Measurements from ENCODE around the gene CFAP73. TPM values are rescaled to one million over a fixed set of nuclear protein-coding genes. Genes with fewer than 3 reads are reported as not detected.

Gene CFAP73
- total RNA-seq, 1 experiment from 2014 or later = 0.23 TPM

DNA sequence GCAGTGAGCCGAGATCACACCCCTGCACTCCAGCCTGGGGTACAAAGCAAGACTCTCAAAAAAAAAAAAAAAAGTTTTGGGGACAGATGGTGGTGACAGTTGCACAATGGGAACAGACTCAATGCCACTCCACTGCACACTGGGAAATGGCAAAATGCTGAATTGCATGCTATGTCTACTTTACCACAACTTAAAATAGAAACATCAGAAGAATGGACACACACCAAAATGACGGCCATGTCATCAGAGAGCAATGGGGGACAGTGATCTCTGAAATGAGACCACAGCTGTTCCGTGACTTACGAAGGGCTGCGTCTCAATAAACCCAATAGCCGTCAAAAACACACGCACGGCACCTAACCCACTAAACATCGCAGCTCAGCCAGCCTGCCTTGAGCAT lies 22.0 kb downstream of the CFAP73 start:
- no peaks in the 10 kb centered on the region for H3K4me1 Mint-ChIP-seq (ENCODE audit: low read depth, unreplicated experiment)
- H3K9me3 ChIP-seq = no peaks in the 10 kb centered on the region
- H3K4me3 ChIP-seq (ENCODE audit: low read depth, low read length) = no peak overlapping the region
- no peak for DNase-seq
- intact Hi-C loops (cut with micrococcal nuclease; ENCODE audit: unreplicated experiment) = no loop called here
- H3K36me3 ChIP-seq (ENCODE audit: control insufficient read depth, insufficient read depth, low read length) = peaks cover 5% of the 10 kb centered on the region; the same call in 1 of the 2 replicates
- H3K27me3 ChIP-seq (replicated peaks; ENCODE audit: control insufficient read depth, insufficient read depth, low read length) = no peaks in the 10 kb centered on the region
- H3K9me3 Mint-ChIP-seq (ENCODE audit: unreplicated experiment) = no peaks in the 10 kb centered on the region
- BruUV-seq (replicated peaks) = no TSS peak
- H3K4me3 Mint-ChIP-seq (ENCODE audit: unreplicated experiment) = no peak overlapping the region
- POLR2A ChIA-PET = no interaction called here
- H3K4me1 ChIP-seq = no peaks in the 10 kb centered on the region
- peaks cover 85% of the 10 kb centered on the region for H3K36me3 Mint-ChIP-seq (ENCODE audit: insufficient read depth, unreplicated experiment)
- no peak overlapping the region for H3K27ac Mint-ChIP-seq (ENCODE audit: unreplicated experiment)
- no peaks in the 10 kb centered on the region for H3K27me3 Mint-ChIP-seq (ENCODE audit: insufficient read depth, unreplicated experiment)
- CTCF ChIA-PET = no interaction called here
- TF ChIP-seq, protein P1, sequence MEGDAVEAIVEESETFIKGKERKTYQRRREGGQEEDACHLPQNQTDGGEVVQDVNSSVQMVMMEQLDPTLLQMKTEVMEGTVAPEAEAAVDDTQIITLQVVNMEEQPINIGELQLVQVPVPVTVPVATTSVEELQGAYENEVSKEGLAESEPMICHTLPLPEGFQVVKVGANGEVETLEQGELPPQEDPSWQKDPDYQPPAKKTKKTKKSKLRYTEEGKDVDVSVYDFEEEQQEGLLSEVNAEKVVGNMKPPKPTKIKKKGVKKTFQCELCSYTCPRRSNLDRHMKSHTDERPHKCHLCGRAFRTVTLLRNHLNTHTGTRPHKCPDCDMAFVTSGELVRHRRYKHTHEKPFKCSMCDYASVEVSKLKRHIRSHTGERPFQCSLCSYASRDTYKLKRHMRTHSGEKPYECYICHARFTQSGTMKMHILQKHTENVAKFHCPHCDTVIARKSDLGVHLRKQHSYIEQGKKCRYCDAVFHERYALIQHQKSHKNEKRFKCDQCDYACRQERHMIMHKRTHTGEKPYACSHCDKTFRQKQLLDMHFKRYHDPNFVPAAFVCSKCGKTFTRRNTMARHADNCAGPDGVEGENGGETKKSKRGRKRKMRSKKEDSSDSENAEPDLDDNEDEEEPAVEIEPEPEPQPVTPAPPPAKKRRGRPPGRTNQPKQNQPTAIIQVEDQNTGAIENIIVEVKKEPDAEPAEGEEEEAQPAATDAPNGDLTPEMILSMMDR (IDR thresholded peaks at IDR 0.05; ENCODE audit: insufficient read depth in 1 of 2, low read depth in 1 of 2, low read length in 1 of 2, severe bottlenecking in 1 of 2, unreplicated experiment in 1 of 2) = no peak

DNA sequence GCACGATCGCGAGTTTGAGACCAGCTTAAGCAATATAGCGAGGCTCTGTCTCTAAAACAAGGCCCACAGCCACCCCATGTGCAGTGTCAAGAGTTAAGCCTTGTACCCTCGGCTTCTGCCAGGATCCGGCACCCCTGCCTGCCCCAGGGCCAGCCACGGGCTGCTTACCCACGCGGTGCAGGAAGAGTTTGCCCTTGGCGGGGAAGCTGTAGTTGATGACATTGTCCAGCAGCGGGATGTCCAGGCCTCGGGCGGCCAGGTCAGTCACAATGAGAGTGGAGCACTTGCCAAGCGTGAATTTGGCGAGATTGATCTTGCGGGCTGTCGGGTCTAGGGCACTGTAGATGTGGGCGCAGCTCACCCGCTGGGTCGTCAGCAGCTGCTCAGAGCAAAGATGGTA lies 22.7 kb downstream of the CFAP73 start:
- intact Hi-C loops (cut with micrococcal nuclease; ENCODE audit: unreplicated experiment) = no loop called here
- Mint-ChIP-seq H3K4me3 (ENCODE audit: unreplicated experiment) (no peak overlapping the region), H3K9me3 (ENCODE audit: unreplicated experiment) (no peaks in the 10 kb centered on the region), H3K4me1 (ENCODE audit: low read depth, unreplicated experiment) (no peaks in the 10 kb centered on the region), H3K27me3 (ENCODE audit: insufficient read depth, unreplicated experiment) (no peaks in the 10 kb centered on the region), H3K36me3 (ENCODE audit: insufficient read depth, unreplicated experiment) (peaks cover 83% of the 10 kb centered on the region), H3K27ac (ENCODE audit: unreplicated experiment) (no peak overlapping the region)
- Histone ChIP-seq H3K27me3 (replicated peaks; ENCODE audit: control insufficient read depth, insufficient read depth, low read length) (no peaks in the 10 kb centered on the region), H3K9me3 (no peaks in the 10 kb centered on the region), H3K4me1 (no peaks in the 10 kb centered on the region), H3K4me3 (ENCODE audit: low read depth, low read length) (no peak overlapping the region), H3K36me3 (ENCODE audit: control insufficient read depth, insufficient read depth, low read length) (peaks cover 5% of the 10 kb centered on the region)
- DNase-seq = no peak
- BruUV-seq (replicated peaks) = no TSS peak
- POLR2A ChIA-PET = no interaction called here
- CTCF ChIA-PET = no interaction called here
- TF ChIP-seq, protein P1 (IDR thresholded peaks at IDR 0.05; ENCODE audit: insufficient read depth in 1 of 2, low read depth in 1 of 2, low read length in 1 of 2, severe bottlenecking in 1 of 2, unreplicated experiment in 1 of 2) = no peak

DNA sequence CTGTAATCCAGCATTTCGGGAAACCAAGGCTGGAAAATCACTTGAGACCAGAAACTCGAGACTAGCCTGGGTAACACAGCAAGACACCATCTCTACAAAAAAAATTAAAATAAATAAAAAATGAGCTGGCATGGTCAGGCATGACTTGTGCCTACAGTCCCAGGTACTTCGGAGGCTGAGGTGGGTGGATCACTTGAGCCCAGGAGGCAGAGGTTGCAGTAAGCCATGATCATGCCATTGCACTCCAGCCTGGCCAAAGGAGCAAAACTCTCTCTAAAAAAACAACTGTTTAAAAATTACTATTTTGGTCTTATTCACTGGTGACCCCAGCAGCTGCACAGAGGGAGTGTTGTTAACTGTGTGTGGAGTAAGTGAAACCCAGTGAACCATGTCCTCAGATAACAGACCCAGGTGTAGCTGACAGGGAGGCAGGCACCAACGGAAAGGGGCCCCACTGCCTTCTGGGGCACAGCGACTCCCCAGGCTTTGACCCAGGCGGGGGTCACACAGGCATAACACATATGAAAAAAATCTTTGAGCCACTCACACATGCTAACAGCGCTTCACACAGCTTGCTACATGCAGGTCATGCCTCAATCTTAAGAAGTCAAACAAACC lies 23.7 kb downstream of the CFAP73 start:
- H3K27ac Mint-ChIP-seq (ENCODE audit: unreplicated experiment) = no peak overlapping the region
- no peaks in the 10 kb centered on the region for H3K4me1 ChIP-seq
- no peaks in the 10 kb centered on the region for H3K27me3 Mint-ChIP-seq (ENCODE audit: insufficient read depth, unreplicated experiment)
- H3K9me3 Mint-ChIP-seq (ENCODE audit: unreplicated experiment) = no peaks in the 10 kb centered on the region
- H3K4me3 ChIP-seq (ENCODE audit: low read depth, low read length) = no peak overlapping the region
- DNase-seq = no peak
- peaks cover 5% of the 10 kb centered on the region for H3K36me3 ChIP-seq (ENCODE audit: control insufficient read depth, insufficient read depth, low read length)
- BruUV-seq (replicated peaks) = no TSS peak
- no peak overlapping the region for H3K4me3 Mint-ChIP-seq (ENCODE audit: unreplicated experiment)
- no peaks in the 10 kb centered on the region for H3K27me3 ChIP-seq (replicated peaks; ENCODE audit: control insufficient read depth, insufficient read depth, low read length)
- ChIA-PET CTCF (no interaction called here), POLR2A (no interaction called here)
- intact Hi-C loops (cut with micrococcal nuclease; ENCODE audit: unreplicated experiment) = no loop called here
- no peaks in the 10 kb centered on the region for H3K4me1 Mint-ChIP-seq (ENCODE audit: low read depth, unreplicated experiment)
- peaks cover 84% of the 10 kb centered on the region for H3K36me3 Mint-ChIP-seq (ENCODE audit: insufficient read depth, unreplicated experiment)
- TF ChIP-seq, protein P1 (IDR thresholded peaks at IDR 0.05; ENCODE audit: insufficient read depth in 1 of 2, low read depth in 1 of 2, low read length in 1 of 2, severe bottlenecking in 1 of 2, unreplicated experiment in 1 of 2) = no peak
- no peaks in the 10 kb centered on the region for H3K9me3 ChIP-seq
